Inferior parietal cortex (tissue), 1 donor: ENCODE results near the gene GOPC.
"Not testable (repeated sequence)": the region's sequence is repeated elsewhere in the genome, so short reads cannot be mapped to it uniquely, and the experiment has no call there.

Source experiments
- DNase-seq: peaks from one replicate; pipeline ENCODE4 v3.0.0-alpha.2; 2016; ENCODE audit errors: extremely low spot score

Gene GOPC

GRCh38 chr6:117602151-117602898 lies at the start of gene GOPC:
TSS of gene GOPC (minus strand) at chr6:117602511. CDS start at chr6:117602288, 223 bp downstream.
- peak; percentile 98 for DNase-seq

GRCh38 chr6:117651984-117652383 lies 49.7 kb upstream of the GOPC start:
- DNase-seq: not testable (repeated sequence)

- DNase-seq: no peak
These were observed 40.7 kb upstream of the GOPC start for GRCh38 chr6:117642976-117643375.

- DNase-seq: no peak
These were observed 35.5 kb upstream of the GOPC start for GRCh38 chr6:117637770-117638169.

- no peak for DNase-seq
These were observed 26.9 kb upstream of the GOPC start for GRCh38 chr6:117629119-117629660.

GRCh38 chr6:117627533-117627932 lies 25.2 kb upstream of the GOPC start:
- no peak for DNase-seq

- no peak for DNase-seq
These were observed 22.7 kb upstream of the GOPC start for GRCh38 chr6:117624869-117625481.

- no peak for DNase-seq
These were observed 16.9 kb upstream of the GOPC start for GRCh38 chr6:117619178-117619577.

GRCh38 chr6:117617210-117618035 lies 15.1 kb upstream of the GOPC start:
- no peak for DNase-seq

GRCh38 chr6:117616391-117617209 lies 14.3 kb upstream of the GOPC start:
- no peak for DNase-seq

- DNase-seq: no peak
These were observed 13.6 kb upstream of the GOPC start for GRCh38 chr6:117615750-117616390.

GRCh38 chr6:117613920-117614560 lies 11.7 kb upstream of the GOPC start:
- no peak for DNase-seq

- DNase-seq: no peak
These were observed 5.2 kb upstream of the GOPC start for GRCh38 chr6:117607511-117607910.

- DNase-seq: peak; percentile 73
These were observed 3.0 kb upstream of the GOPC start for GRCh38 chr6:117605169-117605826.

GRCh38 chr6:117603821-117604220 lies 1.5 kb upstream of the GOPC start:
- DNase-seq: no peak

GRCh38 chr6:117602899-117603588 lies 733 bp upstream of the GOPC start:
- no peak for DNase-seq

GRCh38 chr6:117601811-117602150 lies 530 bp downstream of the GOPC start:
- no peak for DNase-seq

GRCh38 chr6:117600008-117600743 lies 2.1 kb downstream of the GOPC start:
- no peak for DNase-seq

GRCh38 chr6:117597755-117598154 lies 4.6 kb downstream of the GOPC start:
- DNase-seq: no peak
